Ovary (tissue), 3 donors: ENCODE data around the gene SPECC1.

Experiments used
- EP300 ChIP-seq: sonication (generic); formaldehyde crosslinking; IDR thresholded peaks from one replicate; pipeline ENCODE4 v1.6.1; 2017; ENCODE audit warnings: antibody characterized with exemption
- TF ChIP-seq, protein P1 (sequence below), 3 donors: fragments of 450-650 bp in 2 of 3; fragments of 200-600 bp in 1 of 3; IDR thresholded peaks; one replicate each; pipeline versions ENCODE4 v1.5.1 to v1.8.0; 2016 to 2022; ENCODE audit warnings: antibody characterized with exemption in 3 of 3, mild to moderate bottlenecking in 1 of 3
- donor health status: DM: no; HTN: no; CAD: no.

DNA sequence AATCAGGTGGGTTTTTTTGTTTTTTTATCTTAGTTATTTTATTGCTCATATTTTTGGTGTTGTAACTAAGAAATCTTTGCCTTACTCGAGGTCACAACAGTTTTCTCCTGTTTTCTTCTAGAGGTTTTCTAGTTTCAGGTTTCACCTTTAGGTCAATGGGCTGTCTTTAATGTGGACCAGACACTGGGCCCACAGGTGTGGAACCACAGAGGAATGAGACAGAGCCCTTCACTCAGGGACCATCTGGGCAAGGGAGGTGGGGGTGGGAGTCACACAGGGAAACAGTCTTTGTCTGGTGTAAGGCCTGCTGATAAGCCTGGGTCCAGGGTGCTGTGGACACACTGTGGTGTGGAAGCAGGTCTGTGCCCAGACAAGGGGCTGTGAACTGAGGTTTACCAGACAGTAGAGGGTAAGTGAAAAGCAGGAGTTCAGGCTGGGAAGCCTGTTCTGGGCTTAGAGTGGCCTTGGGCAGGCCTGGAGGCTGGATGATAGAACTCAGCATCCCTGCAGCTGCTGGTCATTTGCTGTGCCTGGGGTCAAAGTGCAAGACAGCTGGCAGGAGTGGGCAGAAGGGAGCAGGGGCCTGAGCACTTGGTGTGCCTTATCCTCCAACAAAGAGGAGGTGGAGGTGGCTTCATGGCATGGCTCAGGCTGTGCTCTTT lies 75.6 kb downstream of the SPECC1 start:
- no peak for TF ChIP-seq EP300
- TF ChIP-seq, protein P1, sequence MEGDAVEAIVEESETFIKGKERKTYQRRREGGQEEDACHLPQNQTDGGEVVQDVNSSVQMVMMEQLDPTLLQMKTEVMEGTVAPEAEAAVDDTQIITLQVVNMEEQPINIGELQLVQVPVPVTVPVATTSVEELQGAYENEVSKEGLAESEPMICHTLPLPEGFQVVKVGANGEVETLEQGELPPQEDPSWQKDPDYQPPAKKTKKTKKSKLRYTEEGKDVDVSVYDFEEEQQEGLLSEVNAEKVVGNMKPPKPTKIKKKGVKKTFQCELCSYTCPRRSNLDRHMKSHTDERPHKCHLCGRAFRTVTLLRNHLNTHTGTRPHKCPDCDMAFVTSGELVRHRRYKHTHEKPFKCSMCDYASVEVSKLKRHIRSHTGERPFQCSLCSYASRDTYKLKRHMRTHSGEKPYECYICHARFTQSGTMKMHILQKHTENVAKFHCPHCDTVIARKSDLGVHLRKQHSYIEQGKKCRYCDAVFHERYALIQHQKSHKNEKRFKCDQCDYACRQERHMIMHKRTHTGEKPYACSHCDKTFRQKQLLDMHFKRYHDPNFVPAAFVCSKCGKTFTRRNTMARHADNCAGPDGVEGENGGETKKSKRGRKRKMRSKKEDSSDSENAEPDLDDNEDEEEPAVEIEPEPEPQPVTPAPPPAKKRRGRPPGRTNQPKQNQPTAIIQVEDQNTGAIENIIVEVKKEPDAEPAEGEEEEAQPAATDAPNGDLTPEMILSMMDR (IDR thresholded peaks at IDR 0.05): no peak
